Posterior cingulate gyrus (tissue), 11 donors: ENCODE results near the gene PTPRG.
"Not testable (repeated sequence)": the region's sequence is repeated elsewhere in the genome, so short reads cannot be mapped to it uniquely, and the experiment has no call there.

Experiments used
- DNase-seq, 10 donors: peaks; one replicate each; pipeline versions ENCODE4 v3.0.0 to v3.0.0-alpha.2; 2020 to 2021; ENCODE audit warnings: mixed read lengths in 3 of 10
- intact Hi-C: fragments of 100-400 bp; cut with DNase I; formaldehyde crosslinking; loops from one replicate; pipeline ENCODE4 v1.15.1; 2023

PTPRG gene

DNA sequence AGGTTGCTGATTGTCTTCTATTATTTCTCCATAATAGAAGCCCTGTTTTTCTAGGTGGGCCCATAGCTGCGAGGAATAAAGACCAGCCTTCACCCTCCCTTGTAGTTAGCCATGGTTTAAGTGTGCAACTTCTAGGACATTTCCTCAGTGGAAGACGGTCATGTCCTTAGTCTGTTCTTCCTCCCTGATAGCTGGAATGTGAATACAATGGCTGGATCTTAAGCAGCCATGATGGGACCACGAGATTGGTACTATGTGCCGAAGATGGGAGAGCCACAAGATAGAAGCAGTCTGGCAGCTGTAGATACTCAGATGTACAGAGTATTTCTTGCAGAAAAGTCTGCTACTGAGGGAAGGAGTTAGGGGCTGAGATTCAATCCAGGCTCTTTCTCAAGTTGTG lies 152.9 kb downstream of the PTPRG start:
- intact Hi-C loops = no loop called here

DNA sequence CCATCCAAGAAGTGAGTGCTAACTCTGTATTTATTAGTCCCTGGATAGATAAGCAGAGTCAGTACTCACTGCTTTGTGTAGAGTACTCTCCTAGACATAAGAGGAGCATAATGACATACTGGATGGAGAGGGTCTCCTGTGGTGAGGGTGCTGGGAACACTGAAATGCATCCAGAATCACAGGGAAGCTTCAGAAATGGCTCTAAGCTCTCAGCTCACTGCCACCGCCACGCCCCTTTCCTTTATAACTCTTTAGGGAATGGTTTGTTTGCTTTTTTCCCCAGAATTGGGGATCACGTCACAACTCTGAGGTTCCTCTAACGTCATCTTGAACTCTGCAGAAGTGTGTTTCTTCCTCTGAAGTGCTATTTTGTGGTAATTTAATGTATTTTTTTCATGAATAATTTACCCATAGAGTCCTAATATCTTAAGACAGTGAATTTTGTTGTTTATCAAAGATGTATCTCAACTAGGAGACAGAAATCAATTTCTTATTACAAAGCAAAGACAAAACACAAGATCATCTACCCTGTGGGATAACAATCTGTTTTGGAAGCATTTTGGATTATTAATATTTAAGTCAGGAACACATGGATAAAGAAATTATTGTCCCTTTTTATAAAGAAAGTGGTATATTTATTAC lies 154.6 kb downstream of the PTPRG start:
- DNase-seq = no peak
- intact Hi-C loops = no loop called here

More for the DNA sequence above, 152.9 kb downstream of the PTPRG start:
- no peak for DNase-seq

DNA sequence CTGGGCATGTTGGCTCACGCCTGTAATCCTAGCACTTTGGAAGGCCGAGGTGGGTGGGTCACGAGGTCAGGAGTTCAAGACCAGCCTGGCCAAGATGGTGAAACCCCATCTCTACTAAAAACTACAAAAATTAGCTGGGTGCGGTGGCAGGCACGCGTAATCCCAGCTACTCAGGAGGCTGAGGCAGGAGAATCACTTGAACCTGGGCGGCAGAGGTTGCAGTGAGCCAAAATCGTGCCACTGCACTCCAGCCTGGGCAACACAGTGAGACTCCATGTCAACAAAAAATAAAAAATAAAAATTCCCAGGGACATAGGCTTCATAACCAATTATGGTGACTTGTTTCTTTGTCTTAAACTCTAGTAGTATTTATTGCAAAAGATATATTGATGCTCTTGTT lies 155.3 kb downstream of the PTPRG start:
- intact Hi-C loops, DNase-seq: not testable (repeated sequence)

DNA sequence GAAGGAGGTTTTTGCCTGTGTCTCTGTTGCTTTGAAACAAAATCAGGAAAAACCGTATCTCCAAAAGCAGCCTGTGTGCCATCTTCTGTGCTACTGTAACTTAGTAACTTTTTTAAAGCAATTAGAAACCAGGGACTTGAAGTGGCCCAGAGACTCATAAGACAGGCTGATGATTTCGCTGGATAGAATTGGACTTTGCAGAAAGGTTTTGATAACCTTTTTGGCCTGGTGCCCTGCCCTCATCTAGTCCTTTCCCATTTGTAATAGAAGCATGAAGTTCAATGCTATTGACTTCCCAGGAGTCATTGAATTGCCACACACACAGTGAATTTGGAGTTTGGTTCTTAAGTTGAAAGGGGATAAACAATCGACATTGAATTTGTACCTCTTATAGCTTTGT lies 157.2 kb downstream of the PTPRG start:
- intact Hi-C loops = no loop called here
- DNase-seq = no peak

DNA sequence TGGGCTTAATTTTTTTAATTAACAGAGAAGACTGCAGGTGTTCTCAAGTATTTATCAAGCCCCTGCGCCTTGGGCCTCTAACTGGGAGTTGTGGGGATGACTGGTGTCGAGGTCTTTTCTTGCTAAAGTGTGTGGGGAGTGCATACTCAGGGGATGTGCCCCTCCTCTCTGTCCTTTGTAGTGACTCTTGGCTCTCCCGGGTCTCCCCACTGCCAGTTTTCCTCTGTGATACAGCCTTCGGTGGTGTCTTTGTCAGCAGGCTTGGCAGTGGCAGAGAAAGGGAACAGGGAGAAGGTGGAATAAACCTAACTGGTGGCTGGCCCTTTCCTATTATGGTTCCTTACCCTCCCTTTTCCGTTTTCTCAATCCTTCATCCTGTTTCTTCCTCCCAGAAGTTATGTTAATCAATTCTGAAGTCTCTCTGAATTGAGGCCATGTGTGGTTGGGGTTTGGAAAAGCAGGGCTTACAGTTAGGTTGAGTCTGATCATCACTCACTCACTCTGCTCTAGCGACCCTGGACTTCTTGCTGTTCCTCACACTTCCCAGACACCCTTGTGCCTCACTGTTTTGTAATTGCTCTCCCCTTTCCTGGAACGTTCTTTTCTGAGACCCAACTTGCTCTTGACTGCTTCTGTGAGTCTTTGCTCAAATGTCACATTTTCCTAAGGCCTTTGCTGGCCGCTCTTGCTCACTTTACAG lies 158.1 kb downstream of the PTPRG start:
- no peak for DNase-seq
- intact Hi-C loops = no loop called here

DNA sequence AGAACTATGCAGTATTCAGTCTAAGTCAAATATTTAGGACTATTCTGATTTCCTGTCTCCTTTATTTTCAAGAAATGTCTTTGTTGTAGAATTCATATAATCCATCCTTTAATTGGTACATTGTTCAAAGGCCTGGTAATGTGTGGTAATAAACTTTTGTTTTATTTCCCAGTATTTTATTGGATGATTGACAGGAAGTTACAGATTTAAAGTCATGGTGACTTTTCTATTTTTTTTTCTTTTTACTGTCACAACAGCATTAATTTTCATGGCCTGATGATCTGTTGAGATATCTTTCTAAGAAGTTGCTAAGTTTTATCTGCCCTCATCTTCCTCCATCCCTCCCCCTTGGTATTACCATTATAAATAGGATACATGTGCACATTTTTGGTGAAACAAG lies 161.7 kb downstream of the PTPRG start:
- no peak for DNase-seq
- intact Hi-C loops = no loop called here

DNA sequence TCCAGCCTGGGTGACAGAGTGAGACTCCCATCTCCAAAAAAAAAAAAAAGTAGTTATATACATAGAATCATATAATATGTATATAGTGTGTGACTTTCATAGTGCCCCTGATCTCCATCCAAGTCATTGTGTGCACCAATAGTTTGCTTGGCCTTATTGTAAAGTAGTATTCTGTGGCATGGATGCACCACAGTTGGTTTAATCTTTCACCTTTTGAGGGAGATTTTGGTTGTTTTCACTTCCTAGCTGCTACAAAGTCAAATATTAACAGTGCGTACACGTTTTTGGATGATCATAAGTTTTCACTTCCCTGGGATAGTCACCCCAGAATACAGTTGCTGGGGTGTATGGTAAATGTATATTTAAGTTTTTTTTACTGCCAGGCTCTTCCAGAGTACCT lies 162.8 kb downstream of the PTPRG start:
- DNase-seq = no peak
- intact Hi-C loops = no loop called here

DNA sequence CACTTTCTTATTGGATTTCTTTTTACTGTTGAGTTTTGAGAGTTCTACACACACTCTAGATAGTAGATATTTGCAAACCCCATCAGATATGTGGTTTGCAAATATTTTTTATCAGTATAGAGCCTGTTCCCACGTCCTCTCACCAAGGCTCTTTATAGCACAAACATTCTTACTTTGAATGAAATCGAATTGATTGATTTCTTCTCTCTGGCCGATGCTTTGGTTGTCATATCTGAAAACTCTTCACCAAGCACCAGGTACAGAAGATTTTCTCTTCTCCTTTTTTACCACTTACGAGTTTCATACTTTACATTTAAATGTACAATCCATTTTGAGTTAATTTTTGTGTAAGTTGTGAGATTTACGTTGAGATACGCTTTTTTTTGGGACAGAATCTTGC lies 163.4 kb downstream of the PTPRG start:
- no peak for DNase-seq

DNA sequence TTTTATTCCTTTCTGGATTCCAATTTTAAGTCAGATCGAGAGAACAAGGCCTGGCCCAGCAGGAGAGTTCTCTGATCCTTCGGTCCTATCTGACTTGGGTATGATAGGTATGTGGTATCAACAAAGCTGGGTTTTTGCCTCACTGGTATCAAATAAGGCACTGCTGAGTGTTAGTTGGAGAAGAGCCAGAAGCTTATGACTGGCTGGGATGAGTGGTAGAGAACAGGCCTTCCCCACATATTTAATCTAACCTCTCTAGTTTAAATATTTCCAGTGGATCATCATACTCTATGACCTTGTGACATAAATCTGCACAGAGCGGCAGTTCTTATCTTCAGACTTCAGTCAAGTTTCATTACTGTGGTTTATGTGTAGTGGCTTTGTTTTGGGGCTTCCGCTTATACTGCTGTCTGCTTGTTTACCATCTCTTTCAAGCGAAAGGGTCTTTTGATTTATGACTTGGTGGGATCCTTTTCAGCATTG lies 164.5 kb downstream of the PTPRG start:
- intact Hi-C loops = no loop called here
- no peak for DNase-seq

More for the DNA sequence above, 163.4 kb downstream of the PTPRG start:
- intact Hi-C loops = no loop called here

DNA sequence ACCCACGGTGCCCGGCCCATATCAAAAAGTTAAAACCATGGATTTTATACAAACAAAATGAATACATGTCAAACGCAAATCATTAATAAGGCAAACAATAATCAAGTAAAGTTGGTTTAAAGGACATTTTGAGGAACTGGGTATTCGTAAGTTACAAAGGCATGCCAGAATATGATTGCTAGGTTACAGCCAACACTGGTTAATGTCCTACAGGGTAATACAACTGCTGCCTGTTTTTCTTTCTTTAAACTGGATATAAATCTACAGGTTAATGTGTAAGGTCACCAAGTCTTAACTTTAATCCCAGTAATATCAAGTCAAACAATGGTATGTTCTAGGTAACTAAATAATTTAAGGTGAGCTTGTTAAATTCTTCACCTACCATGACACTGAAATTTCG lies 166.1 kb downstream of the PTPRG start:
- intact Hi-C loops = no loop called here
- DNase-seq = no peak

DNA sequence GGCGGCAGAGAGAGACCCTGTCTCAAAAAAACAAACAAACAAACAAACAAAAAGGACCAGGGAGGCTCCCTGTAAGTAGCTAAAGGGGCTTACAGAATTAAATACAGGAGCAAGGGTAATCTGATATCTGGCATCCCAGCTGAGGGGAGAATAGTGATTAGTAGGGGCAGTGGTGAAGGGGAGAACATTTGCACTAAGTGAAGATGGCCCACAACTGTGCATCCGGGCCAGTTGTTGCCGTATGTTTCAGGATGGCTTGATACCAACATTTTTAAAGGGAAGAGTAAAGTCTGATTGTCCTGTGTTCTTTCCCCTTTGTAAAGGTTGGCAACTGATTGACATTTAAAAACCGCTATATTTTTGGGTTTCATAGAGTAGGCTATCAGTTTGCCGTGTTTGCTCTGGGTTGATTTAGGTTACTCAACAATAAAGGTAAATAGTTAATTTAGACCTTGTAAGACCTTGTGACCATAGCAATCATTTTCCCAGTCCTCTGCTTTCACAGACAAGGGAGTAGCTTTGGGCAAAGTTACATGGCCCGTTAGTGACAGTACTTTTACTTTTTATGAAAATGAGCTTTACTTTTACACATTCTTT lies 167.8 kb downstream of the PTPRG start:
- DNase-seq = no peak
- intact Hi-C loops = no loop called here

DNA sequence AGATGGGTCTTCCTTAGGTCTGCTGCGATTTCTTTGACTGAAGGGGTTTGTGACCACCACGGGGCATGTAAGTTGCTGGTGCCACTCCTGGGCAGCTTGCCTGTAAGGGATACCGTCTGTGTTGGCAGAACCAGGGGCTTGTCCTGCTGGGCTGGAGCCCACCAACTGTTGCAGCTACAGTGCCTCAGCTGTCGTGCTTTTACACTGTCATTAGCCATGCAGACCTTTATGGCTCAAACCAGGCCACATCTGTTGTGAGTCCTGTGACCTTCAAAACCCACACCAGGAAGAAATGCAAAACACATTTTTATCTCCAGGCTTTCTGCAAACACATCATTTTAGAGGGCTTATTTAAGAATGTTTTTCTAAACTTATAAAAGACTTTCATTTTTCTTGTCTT lies 168.7 kb downstream of the PTPRG start:
- no peak for DNase-seq
- intact Hi-C loops = no loop called here

DNA sequence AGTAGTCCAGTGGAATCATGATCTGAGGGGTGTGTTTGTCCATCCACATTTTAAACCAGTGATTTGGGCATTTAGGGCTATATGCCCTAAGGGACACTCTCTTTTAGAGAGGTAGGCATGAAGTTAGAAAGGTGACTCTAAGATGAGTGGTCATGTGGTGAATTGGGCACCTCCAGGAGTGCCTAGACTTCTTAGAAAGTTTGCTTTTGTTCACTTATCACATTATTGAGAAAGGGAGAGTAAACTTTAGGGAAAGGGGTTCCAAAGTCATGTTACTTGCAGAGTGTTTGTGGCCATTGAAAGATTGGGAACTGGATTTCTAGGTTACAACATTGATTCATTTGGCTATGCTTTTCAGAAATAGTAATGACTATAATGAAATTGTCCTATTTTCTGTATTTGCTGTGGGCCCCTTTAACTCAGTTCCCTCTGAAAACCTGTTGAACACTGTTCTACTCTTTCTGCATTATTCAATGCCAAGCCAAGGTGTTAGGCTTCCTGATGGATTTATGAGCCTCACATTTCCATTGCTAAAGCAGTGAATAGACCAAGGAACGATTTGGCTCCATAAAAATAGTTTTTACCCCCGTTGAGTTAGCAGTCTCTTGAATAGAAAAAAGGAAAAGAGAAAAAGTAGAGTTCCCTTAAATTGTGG lies 169.3 kb downstream of the PTPRG start:
- no peak for DNase-seq
- intact Hi-C loops = no loop called here

DNA sequence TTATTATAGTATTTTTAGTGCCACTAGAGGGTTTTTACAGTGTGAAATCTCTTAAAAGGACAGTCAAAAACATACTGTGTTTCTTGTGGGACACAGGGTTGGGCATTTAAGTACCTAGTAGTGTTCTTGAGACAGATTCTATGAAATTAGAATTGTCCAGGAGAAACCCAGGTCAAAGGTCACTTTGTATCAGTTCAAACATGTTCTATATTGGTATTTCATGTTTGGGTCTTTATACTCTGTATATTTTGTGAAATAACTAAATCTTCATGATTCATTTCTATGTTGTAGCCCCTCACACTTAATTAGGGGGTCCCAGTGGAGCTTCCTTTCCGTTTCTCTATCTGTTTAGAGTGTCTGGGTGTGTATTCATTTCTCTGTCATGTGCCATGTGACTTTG lies 171.6 kb downstream of the PTPRG start:
- intact Hi-C loops = no loop called here
- DNase-seq = no peak

DNA sequence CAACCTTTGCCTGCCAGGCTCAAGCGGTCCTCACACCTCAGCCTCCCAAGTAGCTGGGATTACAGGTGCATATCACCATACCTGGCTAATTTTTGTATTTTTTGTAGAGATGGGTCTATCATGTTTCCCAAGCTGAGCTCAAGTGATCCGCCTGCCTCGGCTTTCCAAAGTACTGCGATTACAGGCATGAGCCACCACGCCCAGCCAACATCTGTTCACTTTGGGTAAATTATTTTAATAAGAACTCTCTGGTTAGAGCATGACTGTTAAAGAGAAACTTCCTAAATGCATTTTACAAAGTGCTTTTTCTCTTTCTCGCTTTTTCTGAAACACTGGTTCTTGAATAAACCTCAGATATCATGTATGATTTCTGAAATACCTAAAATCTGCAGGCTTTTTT lies 172.5 kb downstream of the PTPRG start:
- DNase-seq = no peak
- intact Hi-C loops = no loop called here

DNA sequence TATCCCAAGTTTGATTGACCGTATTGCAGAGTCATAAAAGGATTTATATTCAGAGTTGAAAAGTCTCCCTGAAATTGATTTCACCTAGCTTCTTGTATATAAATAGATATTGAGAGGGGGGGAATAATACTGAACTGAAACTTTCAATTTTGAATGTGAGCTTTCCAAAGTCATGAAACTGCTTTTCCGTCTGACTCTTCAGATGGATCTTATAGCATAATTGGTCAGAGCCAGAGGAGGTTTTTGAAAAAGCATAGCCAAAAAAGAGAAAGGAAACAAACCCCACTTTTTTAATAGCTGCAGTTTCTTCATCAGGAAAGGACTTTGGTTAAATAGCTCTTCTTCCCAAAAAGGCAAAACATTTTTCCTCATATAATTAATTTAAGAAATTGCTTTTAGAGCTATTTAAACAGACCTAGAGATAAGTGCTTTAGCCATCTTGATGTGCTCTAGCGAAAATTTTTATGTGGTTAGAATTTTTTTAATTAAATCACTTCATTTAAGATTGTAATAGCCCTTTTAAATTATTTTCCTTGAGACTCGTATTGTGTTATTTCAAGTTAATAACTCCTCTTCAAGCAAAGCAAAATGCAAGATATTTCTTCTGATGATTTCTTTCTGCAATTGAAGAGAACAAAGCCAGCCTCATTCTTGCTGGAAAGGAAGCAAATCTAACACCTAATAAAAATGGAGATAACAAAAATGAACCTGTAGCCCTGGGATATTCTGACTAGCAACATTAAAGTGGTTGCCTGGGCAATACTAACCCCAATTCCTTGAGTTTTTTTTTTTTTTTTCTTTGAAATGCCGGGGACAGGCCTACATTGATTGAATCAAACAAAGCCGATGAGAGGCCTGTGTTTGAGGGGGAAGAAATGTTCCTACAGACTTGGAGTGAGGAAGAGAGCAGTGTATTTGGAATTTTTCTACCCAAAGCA lies 173.6 kb downstream of the PTPRG start:
- DNase-seq = no peak

DNA sequence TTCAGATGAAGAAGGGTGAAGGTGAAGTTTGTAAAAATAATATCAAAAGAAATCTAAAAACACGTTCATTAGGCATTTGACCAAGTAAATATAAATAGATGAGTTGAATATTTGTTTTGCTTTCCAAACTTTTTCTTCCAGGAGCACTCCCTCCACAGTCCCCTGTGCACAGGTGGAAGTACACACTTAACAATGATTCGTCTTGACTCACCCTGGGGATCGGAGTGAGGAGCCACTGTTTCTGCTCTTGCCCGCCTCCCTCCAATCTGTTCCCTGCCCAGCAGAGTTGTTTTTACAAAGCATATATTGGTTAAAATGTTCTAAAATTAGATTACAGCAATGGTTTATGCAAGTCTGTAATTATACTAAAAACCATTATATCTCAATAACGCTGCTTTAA lies 175.1 kb downstream of the PTPRG start:
- intact Hi-C loops = no loop called here
- DNase-seq = no peak

More for the DNA sequence above, 173.6 kb downstream of the PTPRG start:
- intact Hi-C loops = no loop called here

DNA sequence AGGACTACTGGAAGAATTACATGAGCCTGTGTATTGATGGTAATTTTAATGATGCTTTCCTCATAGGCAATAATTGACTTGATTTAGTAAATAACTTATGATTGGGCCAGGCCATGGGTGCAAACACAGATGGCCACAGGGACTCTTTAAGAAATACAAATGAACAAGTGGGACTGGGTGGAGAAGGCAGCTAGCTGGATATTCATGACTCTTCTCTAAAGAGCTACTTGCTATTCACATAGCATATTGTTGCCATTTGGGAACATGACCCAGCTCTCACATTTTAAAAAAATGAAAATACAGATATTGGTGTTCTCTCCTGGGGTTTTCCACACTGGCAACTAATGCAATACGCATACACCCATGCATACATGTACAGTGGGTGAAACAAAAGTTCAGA lies 178.3 kb downstream of the PTPRG start:
- intact Hi-C loops = no loop called here
- DNase-seq = no peak

DNA sequence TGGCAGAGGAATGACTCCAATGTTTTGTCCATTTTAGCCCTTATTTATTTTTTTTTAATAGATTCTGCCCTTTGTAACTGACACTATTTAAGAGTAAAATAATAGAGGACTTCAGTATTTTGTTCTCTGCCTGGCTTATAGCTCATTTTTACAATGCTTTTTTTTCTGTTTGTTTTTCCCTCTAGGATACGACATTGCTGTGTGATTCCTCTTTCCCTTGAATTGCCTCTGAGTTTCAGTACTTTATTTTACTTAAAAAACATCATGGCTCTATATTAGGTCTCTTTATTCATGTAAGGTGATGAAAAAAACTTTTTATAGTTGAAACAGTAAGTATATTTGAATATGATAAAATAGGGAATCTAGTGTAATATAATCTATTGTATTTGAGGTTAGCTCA lies 179.1 kb downstream of the PTPRG start:
- DNase-seq = no peak
- intact Hi-C loops = no loop called here

DNA sequence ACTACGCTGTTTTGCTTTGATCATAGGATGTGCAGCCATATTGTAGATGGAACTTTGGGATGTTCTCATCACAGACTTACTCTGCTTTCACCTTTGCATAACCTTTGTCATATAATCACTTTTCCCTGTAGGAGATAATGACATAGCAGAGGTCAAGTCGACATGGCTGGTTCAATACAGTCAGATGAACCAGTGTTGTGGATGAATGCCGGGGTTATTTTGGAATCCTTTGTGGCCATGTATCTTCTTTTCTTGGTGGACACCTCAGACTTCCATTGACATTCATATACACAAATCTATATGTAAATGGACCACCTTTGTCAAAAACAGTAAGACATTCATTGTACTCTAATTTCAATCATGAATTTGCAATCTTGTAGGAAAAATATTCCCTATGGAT lies 180.2 kb downstream of the PTPRG start:
- DNase-seq = no peak
- intact Hi-C loops = no loop called here
